NCI-H2081 (cell line): ENCODE data around the gene FOXI3.

ENCODE experiments used
- DNase-seq, 2 experiments: peaks; one replicate each; lab custom pipeline; 2025; lab: John Stamatoyannopoulos, UW

FOXI3 gene

DNA sequence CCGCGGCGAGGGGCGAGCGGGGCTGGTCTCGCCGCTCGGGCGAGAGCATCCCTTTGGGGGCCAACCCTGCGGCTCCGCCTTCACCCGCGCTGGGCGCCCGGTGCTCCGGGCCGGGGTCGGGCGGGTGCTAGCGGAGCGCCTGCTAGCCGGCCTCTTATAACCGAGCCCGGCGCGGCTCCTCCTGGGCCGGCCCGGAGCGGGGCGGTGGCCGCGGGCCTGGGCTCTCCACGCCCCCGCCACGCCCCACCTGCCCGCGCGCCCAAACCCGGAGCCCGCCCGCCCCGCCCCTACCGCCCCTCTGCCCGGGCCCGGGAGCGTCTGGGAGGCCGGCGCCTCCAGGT is at the start of gene FOXI3:
FOXI3 (minus strand) TSS at position 129 of the 341 bp plus-strand sequence. CDS start 158 bp downstream, outside the sequence.
- no peak for DNase-seq

DNA sequence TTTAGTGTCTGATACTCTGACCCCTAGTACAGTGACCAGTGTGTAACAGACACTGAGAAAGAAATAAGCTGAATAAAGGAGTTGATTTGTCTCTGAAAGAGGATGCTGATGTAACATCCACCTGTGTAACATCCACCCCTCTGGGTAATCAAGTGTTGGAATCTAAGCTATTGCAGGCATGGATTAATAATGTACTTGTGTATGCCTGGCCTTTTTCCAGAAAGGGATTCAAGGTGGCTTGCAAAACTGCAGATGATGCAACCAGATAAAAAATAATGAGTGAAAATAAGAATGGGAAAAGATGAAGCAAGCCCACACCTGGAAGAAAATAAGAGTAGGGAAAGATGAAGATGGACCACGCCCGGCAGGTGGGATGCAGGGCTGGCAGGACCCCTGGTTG is 48.2 kb upstream of the FOXI3 start:
- DNase-seq, result no peak

DNA sequence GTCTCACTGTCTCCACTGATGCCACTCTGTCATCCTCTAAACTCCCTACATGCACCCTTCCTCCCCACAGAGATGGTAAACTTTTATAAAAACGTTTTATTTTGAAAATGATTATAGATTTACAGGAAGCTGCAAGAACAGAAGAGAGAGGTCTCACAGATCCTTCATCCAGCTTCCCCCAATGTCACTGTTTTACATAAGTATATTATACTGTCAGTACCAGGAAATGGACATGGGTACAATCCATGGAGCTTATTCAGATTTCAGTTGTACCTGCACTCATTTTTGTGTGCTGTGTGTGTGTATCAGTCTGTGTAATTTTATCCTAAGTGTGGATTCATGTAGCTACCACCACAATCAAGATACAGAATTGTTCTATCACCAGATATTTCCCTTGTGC is 46.7 kb upstream of the FOXI3 start:
- no peak for DNase-seq

DNA sequence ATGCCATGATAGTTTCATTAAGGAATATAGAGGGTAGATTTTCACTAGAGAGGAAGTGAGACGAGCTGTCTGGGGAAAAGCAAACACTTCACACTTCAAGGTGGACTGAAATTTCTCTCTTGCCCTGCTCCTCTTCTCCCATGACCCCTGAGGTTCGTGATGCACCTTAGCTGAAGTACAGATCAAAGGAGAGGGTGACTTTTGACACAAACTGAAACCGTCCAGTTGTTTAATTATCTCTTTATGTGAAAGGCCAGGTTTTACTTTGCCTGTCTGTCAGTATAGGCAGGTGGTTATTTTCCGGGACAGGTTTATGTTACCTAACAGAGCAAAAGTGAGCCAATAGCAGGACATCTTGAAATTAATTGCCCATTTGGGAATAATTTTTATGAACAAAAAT is 41.0 kb upstream of the FOXI3 start:
- DNase-seq, result no peak

DNA sequence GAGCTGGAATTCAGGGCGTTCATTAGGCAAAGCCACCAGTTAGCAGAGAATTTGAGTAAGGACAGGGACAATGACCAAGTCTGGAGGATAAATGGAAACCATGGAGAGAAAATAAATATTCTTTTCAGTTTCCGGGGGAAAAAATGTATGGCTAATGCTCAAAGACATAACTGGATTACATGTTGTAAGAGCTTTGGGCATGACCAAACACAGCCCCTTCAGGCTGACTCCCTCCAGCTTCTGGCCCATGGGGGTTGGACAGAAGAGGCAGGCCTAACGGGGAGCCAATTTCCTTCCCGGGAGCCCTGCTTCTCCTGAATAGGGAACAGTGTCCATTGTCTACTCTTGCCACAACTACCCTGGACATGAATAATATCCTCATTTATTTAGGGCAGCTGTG is 39.5 kb upstream of the FOXI3 start:
- no peak for DNase-seq

DNA sequence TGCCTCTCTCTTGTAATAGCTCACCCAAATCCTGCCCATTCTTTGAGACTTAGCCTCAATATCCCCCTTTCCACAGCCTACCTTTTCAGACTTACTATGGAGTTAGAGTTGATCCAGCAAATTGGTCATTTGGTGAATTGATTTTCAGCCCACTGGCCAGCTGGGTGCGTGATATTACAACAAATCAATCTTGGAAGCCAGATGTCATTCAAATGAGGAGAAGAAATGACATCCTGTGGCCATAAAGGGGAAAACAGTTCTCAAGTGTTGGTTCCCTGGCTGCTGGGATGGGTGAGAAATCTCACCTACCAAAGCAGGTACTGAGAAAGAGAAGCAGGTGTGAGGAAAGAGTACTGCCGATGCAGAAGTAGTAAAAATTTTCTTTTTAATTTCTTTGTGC is 36.7 kb upstream of the FOXI3 start:
- DNase-seq, result no peak

DNA sequence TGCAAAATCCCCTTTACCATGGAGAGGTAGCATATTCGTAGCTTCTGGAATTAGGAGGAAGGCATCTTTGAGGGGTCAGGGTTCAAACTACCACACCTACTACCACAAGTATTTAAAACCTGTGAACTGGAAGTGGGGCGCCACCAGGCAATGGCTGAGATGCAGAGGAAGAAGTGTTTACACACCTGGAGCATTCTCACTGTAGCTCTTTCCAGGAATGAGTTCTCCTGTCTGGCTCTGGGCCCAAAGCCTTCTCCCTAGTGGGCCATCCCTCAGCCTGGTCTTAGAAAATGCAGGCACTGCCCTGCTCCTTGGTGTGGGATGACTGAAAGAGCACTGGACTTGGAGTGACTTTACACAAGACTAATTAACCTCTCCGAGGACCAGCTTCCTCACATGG is 30.7 kb upstream of the FOXI3 start:
- DNase-seq, result no peak

DNA sequence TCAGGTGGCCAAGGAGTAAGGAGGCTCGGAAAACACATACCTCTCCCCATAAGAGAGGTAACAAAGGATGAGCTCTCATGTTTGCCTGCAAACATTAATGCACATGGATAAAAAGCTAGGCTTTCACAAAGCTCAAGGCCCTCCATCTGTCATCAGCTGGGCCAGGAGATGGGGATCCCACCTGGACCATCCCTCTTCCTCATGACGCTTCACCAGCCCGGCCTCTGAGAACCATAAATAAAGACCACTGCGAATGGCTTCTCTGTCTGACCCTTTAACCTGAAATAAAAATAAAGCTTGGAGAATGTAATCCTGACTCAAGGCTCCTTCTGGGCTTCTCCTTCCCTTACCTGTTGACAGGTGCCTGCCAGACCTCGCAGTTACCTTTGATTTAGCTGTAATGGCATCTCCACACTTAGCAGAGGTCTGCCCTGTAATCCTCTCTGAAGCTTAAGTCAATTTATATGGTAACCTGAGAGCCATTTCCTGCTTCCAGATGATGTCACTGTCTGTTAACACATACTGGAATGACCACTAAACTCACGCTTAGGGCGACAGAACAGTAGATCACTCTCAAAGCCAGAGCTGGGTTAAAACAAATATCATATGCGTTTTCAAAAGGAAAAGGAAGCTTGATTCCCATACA is 29.3 kb upstream of the FOXI3 start:
- DNase-seq, result peak; percentile 32 to 61

DNA sequence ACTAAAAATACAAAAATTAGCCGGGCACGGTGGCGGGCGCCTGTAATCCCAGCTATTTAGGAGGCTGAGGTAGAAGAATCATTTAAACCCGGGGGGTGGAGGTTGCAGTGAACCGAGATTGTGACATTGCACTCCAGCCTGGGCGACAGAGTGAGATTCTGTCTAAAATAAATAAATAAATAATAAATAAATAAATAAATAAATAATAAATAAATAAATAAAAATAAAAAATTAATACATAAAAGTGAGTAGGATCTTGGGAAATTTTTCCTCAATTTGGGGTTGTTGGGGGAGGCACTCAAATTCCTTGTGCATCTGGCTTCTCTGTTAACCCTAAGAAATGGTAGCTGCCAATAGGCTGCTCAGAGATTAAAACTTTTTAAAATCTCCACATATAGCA is 20.3 kb upstream of the FOXI3 start:
- no peak for DNase-seq

DNA sequence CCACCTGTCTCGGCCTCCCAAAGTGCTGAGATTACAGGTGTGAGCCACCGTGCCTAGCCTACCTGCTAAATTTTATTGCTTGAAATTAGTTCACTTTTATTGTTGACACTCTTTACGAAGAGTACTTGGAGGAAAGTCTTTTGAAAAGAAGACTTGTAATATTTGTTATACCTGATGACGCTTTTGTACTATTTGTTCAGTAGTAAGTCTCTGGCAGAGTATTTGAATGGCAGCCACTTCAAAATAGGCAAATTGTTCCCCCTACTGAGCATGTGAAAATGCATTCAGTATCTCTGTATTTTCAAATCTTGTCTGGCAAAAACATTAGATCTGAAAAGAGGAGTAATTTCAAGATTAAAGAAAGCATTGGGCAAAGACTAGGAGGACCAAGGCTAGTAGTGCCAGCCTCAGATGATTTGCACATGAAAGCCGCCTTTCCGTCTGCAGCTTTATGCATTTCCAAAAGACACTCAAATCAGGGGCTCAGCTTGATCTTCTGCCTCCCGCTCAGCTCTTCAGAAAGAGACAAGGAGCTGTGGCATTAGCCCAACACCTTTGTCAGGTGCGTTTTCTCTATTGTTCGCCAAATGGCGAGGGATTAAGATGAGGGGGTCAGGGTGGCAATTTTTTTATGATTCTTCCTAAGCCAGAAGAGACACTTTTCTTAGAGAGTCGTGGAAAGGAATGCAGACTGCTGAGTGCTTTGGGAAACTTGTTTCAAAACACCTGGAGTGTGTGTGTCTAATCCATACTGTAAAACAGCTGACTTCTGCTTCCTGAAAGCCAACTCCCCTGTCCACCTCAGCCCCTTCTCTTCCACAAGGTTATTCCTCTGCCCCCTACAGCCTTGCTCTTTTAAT is 18.8 kb upstream of the FOXI3 start:
- DNase-seq, result no peak

DNA sequence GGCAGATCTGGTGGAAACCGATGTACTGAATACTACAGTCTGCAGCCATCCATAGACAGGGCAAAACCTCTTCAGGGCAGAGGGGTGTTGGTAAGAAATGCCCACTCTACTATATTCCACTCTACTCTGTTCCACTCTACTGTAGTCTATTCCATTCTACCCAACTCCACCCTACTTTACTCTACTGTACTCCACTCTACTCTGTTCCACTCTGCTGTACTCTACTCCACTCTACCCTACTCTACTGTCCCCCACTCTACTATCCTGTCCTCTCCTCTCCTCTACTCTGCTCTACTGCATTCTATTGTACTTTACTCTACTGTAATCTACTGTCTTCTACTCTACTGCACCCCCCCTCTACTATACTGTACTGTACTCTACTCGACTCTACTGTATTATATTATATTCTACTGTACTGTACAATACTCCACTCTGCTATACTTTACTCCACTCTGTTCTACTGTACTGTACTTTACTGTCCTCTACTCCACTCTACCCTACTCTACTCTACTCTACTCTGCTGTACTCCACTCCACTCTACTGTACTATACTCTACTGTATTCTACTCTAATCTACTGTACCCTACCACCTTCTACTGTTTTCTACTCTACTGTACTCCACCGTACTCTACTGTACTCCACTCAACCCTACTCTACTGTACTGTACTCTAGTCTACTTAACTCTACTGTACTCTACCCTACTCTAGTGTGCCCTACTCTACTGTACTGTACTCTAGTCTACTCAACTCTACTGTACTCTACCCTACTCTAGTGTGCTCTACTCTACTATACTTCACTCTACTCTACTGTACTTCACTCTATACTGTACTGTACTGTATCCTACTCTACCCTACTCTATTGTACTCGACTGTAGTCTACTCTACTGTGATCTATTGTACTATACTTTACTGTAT is 17.0 kb upstream of the FOXI3 start:
- DNase-seq, result no peak

DNA sequence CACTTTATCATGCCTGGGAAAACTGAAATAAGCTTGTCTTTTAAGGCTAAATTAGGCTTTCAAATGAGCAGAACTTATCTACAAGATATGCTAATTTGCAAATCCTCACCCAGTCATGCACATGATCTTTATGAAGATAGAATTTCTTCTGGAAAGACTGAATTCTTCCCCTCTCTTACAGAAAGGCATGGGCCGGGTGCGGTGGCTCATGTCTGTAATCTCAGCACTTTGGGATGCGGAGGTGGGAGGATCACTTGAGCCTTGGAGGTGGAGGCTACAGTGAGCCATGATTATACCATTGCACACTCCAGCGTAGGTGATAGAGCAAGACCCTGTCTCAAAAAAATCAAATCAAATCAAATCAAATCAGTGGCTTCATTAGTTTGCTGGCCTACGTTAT is 11.7 kb upstream of the FOXI3 start:
- no peak for DNase-seq

DNA sequence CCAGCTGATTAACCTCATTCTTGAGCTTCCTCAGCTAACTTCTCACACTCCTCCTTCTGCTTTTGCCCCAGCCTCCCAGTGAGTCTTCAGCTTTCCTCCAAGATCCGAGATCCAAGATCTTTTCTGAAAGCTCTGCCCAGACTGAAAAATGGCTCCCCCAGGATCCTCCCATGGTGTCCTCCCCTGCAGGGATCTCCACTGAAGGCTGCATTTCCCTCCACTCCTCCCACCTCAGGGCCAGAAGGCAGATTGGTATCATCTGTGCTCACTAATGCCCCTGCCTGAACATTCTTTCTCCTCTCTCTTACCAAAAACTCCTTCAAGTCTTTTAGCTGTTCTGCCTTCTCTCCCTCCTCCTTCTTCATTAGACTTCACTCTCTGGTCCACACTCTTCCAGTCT is 6.1 kb upstream of the FOXI3 start:
- DNase-seq, result no peak

DNA sequence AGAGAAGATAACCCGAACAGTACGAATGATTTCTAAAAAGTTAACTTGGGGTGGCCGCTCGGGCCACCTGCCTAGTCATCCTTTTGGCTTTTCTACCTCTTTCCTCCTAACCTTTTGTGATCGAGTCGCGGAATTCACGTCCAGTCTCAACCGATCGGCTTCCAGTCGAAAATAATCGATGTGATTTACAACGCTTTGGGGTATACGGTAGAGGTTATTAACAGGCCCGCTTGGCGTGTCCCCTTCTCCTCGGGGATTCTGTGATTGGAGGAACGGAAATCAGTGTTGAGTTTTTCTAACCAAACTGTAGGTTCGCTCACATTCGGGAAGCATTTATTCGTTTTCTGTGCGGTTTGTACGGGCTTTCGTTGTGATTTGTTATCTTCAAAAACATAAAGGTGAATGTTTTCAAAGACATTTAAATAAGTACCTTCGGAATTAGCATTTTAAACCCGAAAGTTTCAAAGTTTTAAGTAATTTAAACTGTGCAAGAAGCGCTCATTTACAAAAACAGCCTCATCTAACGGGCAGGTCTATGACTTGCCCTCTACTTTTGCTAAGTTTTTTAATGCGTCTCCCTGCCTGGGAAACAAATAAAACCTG is 588 bp upstream of the FOXI3 start:
- peak in 1 of 2 experiments; percentile 13 for DNase-seq

DNA sequence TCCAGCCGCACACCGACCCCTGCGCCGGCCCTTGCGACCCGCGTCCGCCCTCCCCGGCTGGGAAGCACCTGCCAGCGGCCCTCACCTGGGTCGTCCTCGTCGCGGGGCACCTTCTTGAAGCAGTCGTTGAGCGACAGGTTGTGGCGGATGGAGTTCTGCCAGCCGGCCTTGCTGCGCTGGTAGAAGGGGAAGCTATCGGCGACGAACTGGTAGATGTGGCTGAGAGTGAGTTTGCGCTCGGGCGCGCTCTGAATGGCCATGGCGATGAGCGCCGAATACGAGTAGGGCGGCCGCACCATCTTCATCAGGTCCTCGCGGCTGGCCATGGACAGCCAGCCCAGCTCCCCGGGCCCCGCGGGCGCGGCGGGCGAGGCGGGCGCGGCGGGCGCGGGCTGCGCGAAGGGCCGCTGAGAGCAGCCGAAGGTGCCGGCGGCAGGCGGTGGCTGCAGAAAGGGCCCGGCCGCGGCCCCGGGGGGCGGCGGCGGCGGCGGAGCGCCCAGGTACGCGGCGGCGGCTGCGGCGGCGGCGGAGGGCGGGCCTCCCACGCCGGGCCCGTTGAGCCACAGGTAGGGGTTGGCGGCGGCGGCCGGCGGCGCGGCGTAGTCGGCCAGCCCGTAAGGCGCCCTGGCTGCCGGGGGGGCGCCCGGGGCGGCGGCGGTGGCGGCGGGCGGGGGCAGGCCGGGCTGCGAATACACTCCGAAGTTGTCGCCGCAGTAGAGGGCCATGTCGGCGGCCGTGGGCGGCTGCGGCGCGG is 505 bp downstream of the FOXI3 start:
- DNase-seq, result peak in 1 of 2 experiments; percentile 24

DNA sequence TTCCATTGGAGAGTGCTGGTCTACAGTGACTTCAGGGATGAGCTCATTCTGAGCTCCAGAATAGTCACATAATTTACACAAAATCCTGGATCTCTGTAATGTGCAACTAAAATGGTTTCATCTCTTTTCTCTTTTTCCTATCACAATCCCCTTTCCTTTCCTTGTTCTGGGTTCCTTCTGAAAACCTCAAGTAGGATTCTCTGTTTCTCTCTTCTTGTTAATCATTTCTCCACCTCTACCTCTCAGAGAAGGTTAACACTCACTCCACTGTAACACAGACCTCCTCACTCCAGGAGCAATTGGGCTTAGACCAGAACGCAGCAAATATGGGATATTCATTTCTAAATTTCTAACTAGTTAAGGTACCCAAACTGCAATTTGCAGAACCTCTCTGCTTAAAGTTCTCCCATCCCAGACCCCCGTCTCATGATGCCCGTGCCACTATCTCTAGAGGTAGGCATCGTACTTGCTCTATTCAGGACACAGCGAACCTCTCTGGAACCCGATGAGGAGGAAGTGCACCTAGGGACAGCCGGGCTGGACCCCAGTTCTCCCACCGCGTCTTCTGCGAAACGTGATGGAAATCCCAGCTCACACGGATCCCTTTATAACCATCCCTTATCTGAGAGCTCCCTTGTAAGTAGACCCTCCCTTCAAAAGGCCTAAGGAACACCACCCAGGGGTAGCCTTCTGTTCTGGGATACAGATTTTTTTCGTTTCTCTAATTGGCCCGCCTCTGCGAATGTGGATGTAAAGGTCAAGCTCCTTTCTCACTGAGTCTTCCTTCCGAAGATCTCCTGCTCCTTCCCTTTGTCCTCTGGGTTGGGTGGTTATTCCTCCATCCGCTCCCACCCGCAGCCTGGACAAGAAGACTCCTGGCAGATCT is 1.3 kb downstream of the FOXI3 start:
- no peak for DNase-seq

DNA sequence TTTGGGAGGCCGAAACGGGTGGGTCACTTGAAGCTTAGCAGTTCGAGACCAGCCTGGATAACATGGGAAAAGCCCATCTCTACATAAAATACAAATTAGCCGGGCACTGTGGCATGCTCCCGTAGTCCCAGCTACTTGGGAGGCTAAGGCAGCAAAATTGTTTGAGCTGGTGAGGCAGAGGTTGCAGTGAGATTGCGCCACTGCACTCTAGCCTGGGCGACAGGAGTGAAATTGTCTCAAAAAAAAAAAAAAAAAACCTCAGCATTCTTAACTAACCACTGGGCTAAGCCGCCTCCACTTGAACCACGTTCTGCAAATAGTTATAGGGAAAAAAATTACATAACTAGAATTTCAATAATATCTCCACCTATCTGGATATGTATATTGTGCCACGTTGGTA is 2.3 kb downstream of the FOXI3 start:
- DNase-seq, result no peak

DNA sequence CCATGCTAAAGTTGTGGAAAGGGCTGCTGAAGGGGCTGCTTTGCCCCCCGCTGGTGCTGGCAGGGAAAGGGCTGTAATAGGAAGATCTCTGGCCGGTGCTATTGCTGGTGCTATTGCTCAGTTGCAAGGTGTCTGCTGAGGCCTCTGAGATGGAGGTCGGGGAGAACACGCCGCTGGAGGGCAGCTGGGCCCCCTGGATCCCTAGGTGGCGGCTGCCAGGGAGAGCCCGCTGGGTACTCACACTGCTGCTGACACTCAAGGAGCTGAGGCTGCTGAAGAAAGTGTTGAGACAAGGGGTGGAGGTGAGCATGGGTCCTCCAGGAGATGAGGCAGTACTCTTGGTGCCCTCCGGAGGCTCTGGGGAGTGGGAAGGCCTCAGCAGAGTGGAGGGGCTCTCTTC is 4.2 kb downstream of the FOXI3 start:
- no peak for DNase-seq

DNA sequence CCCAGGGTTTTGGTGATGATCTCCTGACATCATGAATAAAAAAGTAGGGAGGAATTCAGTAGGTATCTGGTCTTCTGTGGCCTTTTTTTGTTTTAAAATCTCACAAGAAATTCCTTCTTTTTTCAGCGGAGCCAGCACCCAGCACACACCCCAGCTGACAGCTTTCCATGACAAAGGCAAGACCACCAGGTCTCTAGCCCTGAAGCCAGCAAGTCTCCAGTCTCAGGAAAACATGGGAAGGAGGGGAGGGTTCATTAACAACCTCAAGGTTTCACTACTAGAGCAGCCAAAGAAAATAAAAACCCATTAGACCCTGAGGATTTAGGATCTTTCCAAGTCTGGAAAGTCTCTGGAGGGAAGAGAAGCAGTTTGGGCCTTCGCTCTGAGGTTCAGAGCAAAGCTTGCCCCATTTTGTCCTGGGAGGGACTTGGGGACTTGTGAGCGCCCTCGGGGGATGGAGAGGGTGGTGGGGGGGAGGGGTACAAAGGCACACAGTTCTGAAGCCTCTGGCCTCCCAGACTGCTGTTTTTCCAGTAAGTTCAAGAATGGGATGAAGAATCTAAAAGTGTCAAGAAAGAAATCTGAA is 9.0 kb downstream of the FOXI3 start:
- no peak for DNase-seq

DNA sequence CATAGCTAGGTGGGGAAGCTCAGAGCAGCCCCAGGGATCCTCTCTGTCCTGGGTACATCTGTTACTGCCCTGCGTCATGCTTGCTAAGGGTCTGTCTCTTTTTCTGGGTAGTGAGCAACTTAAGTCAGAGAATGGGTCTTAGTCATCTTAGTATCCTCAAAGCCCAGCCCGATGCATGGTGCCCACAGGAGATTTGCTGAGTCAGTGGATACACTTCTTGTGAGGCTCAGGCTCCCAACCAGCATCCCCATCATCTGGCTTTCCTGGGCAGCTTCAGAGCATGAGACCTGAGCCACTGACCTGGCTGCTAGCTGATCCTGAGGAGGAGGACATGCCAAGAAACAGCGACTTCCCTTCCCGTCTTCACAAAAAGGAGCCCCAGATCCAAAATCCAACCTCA is 10.0 kb downstream of the FOXI3 start:
- no peak for DNase-seq
